Measurements from ENCODE around the gene ARG1. TPM values are rescaled to one million over a fixed set of nuclear protein-coding genes. Genes with fewer than 3 reads are reported as not detected.
A peak's percentile ranks its signal among the peaks of the same experiment; 100 is the strongest.

Gene ARG1
- total RNA-seq, 5 donors from 2014 or later (not counting 1 experiment from before 2014, with no cell fraction given), result 0.49 to 1.1 (median 0.75) TPM; not detected in 1

- WGBS (ENCODE audit: insufficient coverage), result 100% methylated on average over 1 of the region's 1 CpG
- ChIA-PET CTCF (interaction anchor here (1.3 kb wide), 2 partner anchors 11 to 25 kb away, joined by 3 to 4 read pairs; partner anchors contain the start of gene MED23 (in 1 of the 2)), POLR2A (no interaction called here)
- Histone ChIP-seq H3K4me3 (ENCODE audit: control insufficient read depth in 1 of 2, extremely low read depth in 1 of 2, low read length in 1 of 2) (no peak overlapping the region), H3K4me1 (ENCODE audit: control insufficient read depth in 1 of 2, extremely low read depth in 1 of 2, insufficient read depth in 2 of 2, low read length in 2 of 2) (no peaks in the 10 kb centered on the region), H3K27me3 (replicated peaks in 1 of 2; ENCODE audit: control insufficient read depth in 2 of 2, extremely low read depth in 1 of 2, insufficient read depth in 2 of 2, low read length in 1 of 2) (no peaks in the 10 kb centered on the region), H3K36me3 (ENCODE audit: control insufficient read depth in 2 of 2, extremely low read depth in 1 of 2, insufficient read depth in 1 of 2, low read length in 1 of 2) (peaks cover 6 to 88% of the 10 kb centered on the region in 2 donors), H3K27ac (ENCODE audit: low read length) (no peak overlapping the region), H3K9me3 (no peaks in the 10 kb centered on the region)
- no peaks in the 10 kb centered on the region for H3K9me3 Mint-ChIP-seq
- no peak overlapping the region for H3K4me3 Mint-ChIP-seq
- no peak for DNase-seq
- peaks cover 61% of the 10 kb centered on the region for H3K36me3 Mint-ChIP-seq
- H3K4me1 Mint-ChIP-seq, result peaks cover 0 to 2% (median 0%) of the 10 kb centered on the region in 3 donors
- no peaks in the 10 kb centered on the region for H3K27me3 Mint-ChIP-seq
- no peak overlapping the region for H3K27ac Mint-ChIP-seq
- ATAC-seq (replicated peaks in 1 of 4), result no peak
Observed at GRCh38 chr6:131602781-131603312, 29.8 kb downstream of the ARG1 start.

GRCh38 chr6:131613296-131613925 lies 40.4 kb downstream of the ARG1 start:
- no peaks in the 10 kb centered on the region for H3K27me3 ChIP-seq (replicated peaks in 1 of 2; ENCODE audit: control insufficient read depth in 2 of 2, extremely low read depth in 1 of 2, insufficient read depth in 2 of 2, low read length in 1 of 2)
- no peak overlapping the region for H3K27ac ChIP-seq (ENCODE audit: low read length)
- no peak overlapping the region for H3K27ac Mint-ChIP-seq
- no peaks in the 10 kb centered on the region for H3K9me3 Mint-ChIP-seq
- no peak overlapping the region for H3K4me3 Mint-ChIP-seq
- POLR2A ChIA-PET, result interaction anchor here in 1 of 2 donors (1.6 kb wide), 1 partner anchor 14 kb away, joined by 3 read pairs; no protein-coding TSS in a partner anchor
- CTCF ChIA-PET, result interaction anchor here in 1 of 2 donors (0.5 to 4.3 kb wide), 2 partner anchors 15 to 1571 kb away, joined by 3 to 17 read pairs; partner anchors contain the start of gene MED23
- DNase-seq (no peak), ATAC-seq (replicated peaks in 1 of 4) (no peak)
- H3K4me1 ChIP-seq (ENCODE audit: control insufficient read depth in 1 of 2, extremely low read depth in 1 of 2, insufficient read depth in 2 of 2, low read length in 2 of 2), result no peaks in the 10 kb centered on the region
- H3K4me1 Mint-ChIP-seq, result peaks cover 6 to 12% (median 7%) of the 10 kb centered on the region in 3 donors
- peaks cover 0 to 84% of the 10 kb centered on the region in 2 donors for H3K36me3 ChIP-seq (ENCODE audit: control insufficient read depth in 2 of 2, extremely low read depth in 1 of 2, insufficient read depth in 1 of 2, low read length in 1 of 2)
- no CpG with 5 or more reads among the region's 5 CpGs for WGBS (ENCODE audit: insufficient coverage)
- peaks cover 43% of the 10 kb centered on the region for H3K36me3 Mint-ChIP-seq
- H3K9me3 ChIP-seq, result no peaks in the 10 kb centered on the region
- H3K27me3 Mint-ChIP-seq, result no peaks in the 10 kb centered on the region
- no peak overlapping the region for H3K4me3 ChIP-seq (ENCODE audit: control insufficient read depth in 1 of 2, extremely low read depth in 1 of 2, low read length in 1 of 2)

GRCh38 chr6:131615275-131615674 lies 42.2 kb downstream of the ARG1 start:
- no peaks in the 10 kb centered on the region for H3K27me3 Mint-ChIP-seq
- no CpG with 5 or more reads among the region's 4 CpGs for WGBS (ENCODE audit: insufficient coverage)
- H3K4me3 Mint-ChIP-seq, result no peak overlapping the region
- ChIA-PET POLR2A (no interaction called here), CTCF (no interaction called here)
- H3K4me1 Mint-ChIP-seq, result peaks cover 6 to 11% (median 7%) of the 10 kb centered on the region in 3 donors
- Histone ChIP-seq H3K36me3 (ENCODE audit: control insufficient read depth in 2 of 2, extremely low read depth in 1 of 2, insufficient read depth in 1 of 2, low read length in 1 of 2) (peaks cover 0 to 83% of the 10 kb centered on the region in 2 donors), H3K27me3 (replicated peaks in 1 of 2; ENCODE audit: control insufficient read depth in 2 of 2, extremely low read depth in 1 of 2, insufficient read depth in 2 of 2, low read length in 1 of 2) (no peaks in the 10 kb centered on the region), H3K9me3 (no peaks in the 10 kb centered on the region), H3K27ac (ENCODE audit: low read length) (no peak overlapping the region), H3K4me3 (ENCODE audit: control insufficient read depth in 1 of 2, extremely low read depth in 1 of 2, low read length in 1 of 2) (no peak overlapping the region), H3K4me1 (ENCODE audit: control insufficient read depth in 1 of 2, extremely low read depth in 1 of 2, insufficient read depth in 2 of 2, low read length in 2 of 2) (no peaks in the 10 kb centered on the region)
- DNase-seq (no peak), ATAC-seq (replicated peaks in 1 of 4) (no peak)
- H3K27ac Mint-ChIP-seq, result no peak overlapping the region
- H3K9me3 Mint-ChIP-seq, result no peaks in the 10 kb centered on the region
- H3K36me3 Mint-ChIP-seq, result peaks cover 42% of the 10 kb centered on the region

GRCh38 chr6:131627724-131628682 lies 55.0 kb downstream of the ARG1 start, which contains the start of gene MED23:
TSS of gene MED23 (minus strand) at chr6:131628242. CDS start at chr6:131628049, 193 bp downstream.
- WGBS (ENCODE audit: insufficient coverage), result under 1% methylated on average over 40 of the region's 53 CpGs

GRCh38 chr6:131628726-131629125 lies 55.7 kb downstream of the ARG1 start:
- ChIA-PET POLR2A (interaction anchor here (0.6 to 0.9 kb wide), 3 partner anchors 11 to 230 kb away, joined by 3 read pairs; no protein-coding TSS in a partner anchor), CTCF (interaction anchor here (0.7 to 2.7 kb wide), 25 partner anchors 8 to 1229 kb away, joined by 3 to 19 read pairs (median 4); partner anchors contain the start of gene ENPP3 (in 1 of the 2))
- Mint-ChIP-seq H3K27me3 (no peaks in the 10 kb centered on the region), H3K4me1 (peaks cover 37 to 44% (median 39%) of the 10 kb centered on the region in 3 donors), H3K9me3 (no peaks in the 10 kb centered on the region), H3K4me3 (peak overlapping the region; percentile 94 to 99 (median 98)), H3K27ac (peak overlapping the region; percentile 71 to 96), H3K36me3 (peaks cover 5% of the 10 kb centered on the region)
- Histone ChIP-seq H3K9me3 (no peaks in the 10 kb centered on the region), H3K27ac (ENCODE audit: low read length) (peak overlapping the region; percentile 58), H3K27me3 (replicated peaks in 1 of 2; ENCODE audit: control insufficient read depth in 2 of 2, extremely low read depth in 1 of 2, insufficient read depth in 2 of 2, low read length in 1 of 2) (no peaks in the 10 kb centered on the region), H3K4me1 (ENCODE audit: control insufficient read depth in 1 of 2, extremely low read depth in 1 of 2, insufficient read depth in 2 of 2, low read length in 2 of 2) (peaks cover 6 to 15% of the 10 kb centered on the region in 2 experiments), H3K36me3 (ENCODE audit: control insufficient read depth in 2 of 2, extremely low read depth in 1 of 2, insufficient read depth in 1 of 2, low read length in 1 of 2) (peaks cover 0 to 19% of the 10 kb centered on the region in 2 donors), H3K4me3 (ENCODE audit: control insufficient read depth in 1 of 2, extremely low read depth in 1 of 2, low read length in 1 of 2) (peak overlapping the region in 1 of 2 donors; percentile 84)
- no peak for ATAC-seq (replicated peaks in 1 of 4)
- peak in 1 of 35 experiments; percentile 27 for DNase-seq
- WGBS (ENCODE audit: insufficient coverage), result no CpG with 5 or more reads among the region's 1 CpG

More at GRCh38 chr6:131627724-131628682, 55.0 kb downstream of the ARG1 start, which contains the start of gene MED23:
- ChIA-PET CTCF (interaction anchor here (0.5 to 2.7 kb wide), 35 partner anchors 9 to 1228 kb away, joined by 3 to 19 read pairs (median 4); partner anchors contain the start of gene ENPP3 (in 1 of the 2)), POLR2A (interaction anchor here (0.5 to 1.2 kb wide), 10 partner anchors 9 to 1527 kb away, joined by 3 to 9 read pairs (median 4); no protein-coding TSS in a partner anchor)
- Mint-ChIP-seq H3K9me3 (no peaks in the 10 kb centered on the region), H3K36me3 (peaks cover 12% of the 10 kb centered on the region), H3K27ac (peak within 1 kb of the TSS; percentile 95 to 96), H3K4me1 (peaks cover 38 to 44% (median 39%) of the 10 kb centered on the region in 3 donors), H3K27me3 (no peaks in the 10 kb centered on the region), H3K4me3 (peak within 1 kb of the TSS; percentile 94 to 99 (median 98))
- no peaks in the 10 kb centered on the region for H3K27me3 ChIP-seq (replicated peaks in 1 of 2; ENCODE audit: control insufficient read depth in 2 of 2, extremely low read depth in 1 of 2, insufficient read depth in 2 of 2, low read length in 1 of 2)
- peak within 1 kb of the TSS; percentile 58 for H3K27ac ChIP-seq (ENCODE audit: low read length)
- peaks cover 6 to 15% of the 10 kb centered on the region in 2 experiments for H3K4me1 ChIP-seq (ENCODE audit: control insufficient read depth in 1 of 2, extremely low read depth in 1 of 2, insufficient read depth in 2 of 2, low read length in 2 of 2)
- no peaks in the 10 kb centered on the region for H3K9me3 ChIP-seq
- DNase-seq, result peak; percentile 81 to 98 (median 91)
- peaks cover 0 to 26% of the 10 kb centered on the region in 2 donors for H3K36me3 ChIP-seq (ENCODE audit: control insufficient read depth in 2 of 2, extremely low read depth in 1 of 2, insufficient read depth in 1 of 2, low read length in 1 of 2)
- peak; percentile 93 to 98 (median 96) for ATAC-seq (replicated peaks in 1 of 4)
- H3K4me3 ChIP-seq (ENCODE audit: control insufficient read depth in 1 of 2, extremely low read depth in 1 of 2, low read length in 1 of 2), result peak within 1 kb of the TSS; percentile 84 to 92
